HEK293T (cell line): Measurements from ENCODE around the gene AGBL1.

Experiments
- CTCF ChIA-PET: fragments of 350-600 bp; formaldehyde crosslinking; extraction: SDS; loops from one replicate; lab custom pipeline; 2021; ENCODE audit warnings: antibody characterized with exemption, inconsistent platforms; lab: Yijun Ruan, JAX
- POLR2A ChIA-PET: fragments of 350-600 bp; formaldehyde crosslinking; extraction: SDS; loops from one replicate; lab custom pipeline; 2020; ENCODE audit warnings: antibody characterized with exemption, inconsistent platforms; lab: Yijun Ruan, JAX
- DNase-seq: peaks from one replicate; pipeline ENCODE4 v3.0.0; 2012; ENCODE audit warnings: mixed read lengths; ENCODE audit errors: extremely low spot score
- ARNT ChIP-seq: fragments of 450-650 bp; IDR thresholded peaks from 2 replicates; pipeline ENCODE4 v1.6.1; 2017; ENCODE audit warnings: mild to moderate bottlenecking
- BHLHE40 ChIP-seq: fragments of 450-650 bp; IDR thresholded peaks from 2 replicates; pipeline ENCODE4 v1.6.1; 2016; ENCODE audit warnings: mild to moderate bottlenecking, moderate library complexity, borderline replicate concordance
- CTBP1 ChIP-seq: fragments of 450-650 bp; IDR thresholded peaks from 2 replicates; pipeline ENCODE4 v1.6.1; 2016; ENCODE audit warnings: borderline replicate concordance
- ELF4 ChIP-seq: fragments of 450-650 bp; IDR thresholded peaks from 2 replicates; pipeline ENCODE4 v1.6.1; 2017; ENCODE audit warnings: antibody characterized with exemption
- FOXA1 ChIP-seq: fragments of 450-650 bp; IDR thresholded peaks from 2 replicates; pipeline ENCODE4 v1.6.1; 2016; ENCODE audit warnings: mild to moderate bottlenecking
- FOXK2 ChIP-seq: fragments of 450-650 bp; IDR thresholded peaks from 2 replicates; pipeline ENCODE4 v1.6.1; 2016; ENCODE audit warnings: mild to moderate bottlenecking
- FOXM1 ChIP-seq: fragments of 450-650 bp; IDR thresholded peaks from 2 replicates; pipeline ENCODE4 v1.6.1; 2017; ENCODE audit warnings: mild to moderate bottlenecking, borderline replicate concordance
- HDGF ChIP-seq: fragments of 450-650 bp; IDR thresholded peaks from 2 replicates; pipeline ENCODE4 v1.6.1; 2017; ENCODE audit warnings: antibody characterized with exemption, borderline replicate concordance
- L3MBTL2 ChIP-seq: fragments of 450-650 bp; conservative IDR thresholded peaks from 2 replicates; pipeline ENCODE4 v1.6.1; 2016; ENCODE audit warnings: mild to moderate bottlenecking
- LEF1 ChIP-seq: fragments of 450-650 bp; IDR thresholded peaks from 2 replicates; pipeline ENCODE4 v1.6.1; 2017; ENCODE audit warnings: mild to moderate bottlenecking, borderline replicate concordance
- NFRKB ChIP-seq: fragments of 450-650 bp; IDR thresholded peaks from 2 replicates; pipeline ENCODE4 v1.6.1; 2016; ENCODE audit warnings: mild to moderate bottlenecking, moderate library complexity
- SP1 ChIP-seq: fragments of 450-650 bp; IDR thresholded peaks from 2 replicates; pipeline ENCODE4 v1.6.1; 2017
- SUZ12 ChIP-seq: fragments of 450-650 bp; IDR thresholded peaks from 2 replicates; pipeline ENCODE4 v1.6.1; 2016; ENCODE audit warnings: mild to moderate bottlenecking
- TARDBP ChIP-seq: fragments of 450-650 bp; IDR thresholded peaks from 2 replicates; pipeline ENCODE4 v1.6.1; 2016
- ZNF384 ChIP-seq: fragments of 450-650 bp; IDR thresholded peaks from 2 replicates; pipeline ENCODE4 v1.6.1; 2016
- TF ChIP-seq, protein P1 (sequence below): fragments of 450-650 bp; IDR thresholded peaks from 2 replicates; pipeline ENCODE4 v1.6.1; 2016

The AGBL1 gene

DNA sequence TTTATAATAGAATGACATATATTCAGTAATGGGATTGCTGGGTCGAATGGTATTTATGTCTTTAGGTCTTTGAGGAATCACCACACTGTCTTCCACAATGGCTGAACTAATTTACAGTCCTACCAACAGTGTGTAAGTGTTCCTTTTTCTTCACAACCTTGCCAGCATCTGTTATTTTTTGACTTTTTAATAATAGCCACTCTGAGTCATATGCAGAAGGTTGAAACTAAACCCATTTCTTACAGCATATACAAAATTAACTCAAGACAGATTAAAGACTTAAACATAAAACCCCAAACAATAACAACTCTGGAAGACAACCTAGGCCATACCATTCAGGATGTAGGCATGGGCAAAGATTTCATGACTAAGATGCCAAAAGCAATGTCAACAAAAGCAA, 671.4 kb downstream of the AGBL1 start:
- no peak for TF ChIP-seq ELF4
- no peak for TF ChIP-seq ZNF384
- TF ChIP-seq, protein P1, sequence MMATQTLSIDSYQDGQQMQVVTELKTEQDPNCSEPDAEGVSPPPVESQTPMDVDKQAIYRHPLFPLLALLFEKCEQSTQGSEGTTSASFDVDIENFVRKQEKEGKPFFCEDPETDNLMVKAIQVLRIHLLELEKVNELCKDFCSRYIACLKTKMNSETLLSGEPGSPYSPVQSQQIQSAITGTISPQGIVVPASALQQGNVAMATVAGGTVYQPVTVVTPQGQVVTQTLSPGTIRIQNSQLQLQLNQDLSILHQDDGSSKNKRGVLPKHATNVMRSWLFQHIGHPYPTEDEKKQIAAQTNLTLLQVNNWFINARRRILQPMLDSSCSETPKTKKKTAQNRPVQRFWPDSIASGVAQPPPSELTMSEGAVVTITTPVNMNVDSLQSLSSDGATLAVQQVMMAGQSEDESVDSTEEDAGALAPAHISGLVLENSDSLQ = no peak
- no peak for TF ChIP-seq FOXM1
- no peak for TF ChIP-seq NFRKB
- no peak for TF ChIP-seq HDGF
- TF ChIP-seq LEF1 = no peak
- TF ChIP-seq SP1 = no peak
- no peak for TF ChIP-seq FOXK2
- TF ChIP-seq TARDBP = no peak
- no peak for TF ChIP-seq FOXA1
- no peak for TF ChIP-seq BHLHE40
- no peak for TF ChIP-seq L3MBTL2
- TF ChIP-seq CTBP1 = no peak
- no peak for TF ChIP-seq SUZ12
- TF ChIP-seq ARNT = no peak
- ChIA-PET POLR2A (no interaction called here), CTCF (interaction anchor here (0.6 kb wide), 1 partner anchor 520 kb away, joined by 3 read pairs; no protein-coding TSS in a partner anchor)
- DNase-seq = no peak

DNA sequence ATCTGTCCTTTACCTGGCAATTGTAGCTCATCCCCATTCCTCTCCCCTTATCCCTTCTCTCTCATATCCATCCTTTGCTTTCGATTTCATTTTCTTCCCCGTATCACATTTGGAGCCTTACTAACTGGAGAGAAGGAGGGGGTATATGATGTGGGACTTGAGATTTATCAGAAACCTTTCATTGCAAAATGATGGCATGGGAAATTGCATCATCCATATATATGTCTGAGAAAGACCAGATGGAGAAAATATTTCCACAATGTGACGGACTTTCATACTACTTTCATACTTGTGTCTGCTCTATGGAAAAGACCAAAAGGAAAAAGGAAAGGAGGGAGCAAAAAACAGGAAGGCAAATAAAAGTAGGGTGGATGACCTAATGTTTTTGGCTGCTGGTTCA, 675.2 kb downstream of the AGBL1 start:
- no peak for DNase-seq
- ChIA-PET POLR2A (no interaction called here), CTCF (interaction anchor here (1.9 kb wide), 1 partner anchor 11 kb away, joined by 7 read pairs; no protein-coding TSS in a partner anchor)
- TF ChIP-seq NFRKB = no peak
- no peak for TF ChIP-seq ELF4
- TF ChIP-seq FOXA1 = no peak
- TF ChIP-seq LEF1 = no peak
- no peak for TF ChIP-seq FOXM1
- no peak for TF ChIP-seq FOXK2
- TF ChIP-seq HDGF = no peak
- no peak for TF ChIP-seq TARDBP
- TF ChIP-seq ZNF384 = no peak
- TF ChIP-seq SUZ12 = no peak
- TF ChIP-seq BHLHE40 = no peak
- no peak for TF ChIP-seq CTBP1
- TF ChIP-seq, protein P1 = no peak
- TF ChIP-seq L3MBTL2 = no peak
- TF ChIP-seq ARNT = no peak
- TF ChIP-seq SP1 = no peak

DNA sequence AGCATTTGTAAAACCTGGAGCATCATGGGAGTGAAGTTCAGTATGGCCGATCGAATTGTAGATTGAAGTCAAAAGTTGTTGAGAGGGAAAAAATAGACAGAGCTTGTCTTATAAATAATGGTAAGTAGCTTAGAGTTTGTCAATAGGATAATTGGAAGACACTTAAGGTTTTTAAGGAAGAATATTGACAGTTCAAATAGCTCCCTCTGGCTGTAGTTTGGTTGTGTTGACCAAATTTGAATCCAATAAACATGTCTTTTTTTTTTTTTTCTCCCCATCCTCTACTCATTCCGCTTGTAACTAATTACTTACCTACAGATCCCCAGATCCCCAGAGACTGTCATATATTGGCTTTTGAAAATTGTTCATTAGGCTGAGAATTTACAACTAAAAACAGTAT, 677.0 kb downstream of the AGBL1 start:
- TF ChIP-seq NFRKB = no peak
- no peak for TF ChIP-seq SUZ12
- TF ChIP-seq TARDBP = no peak
- TF ChIP-seq ZNF384 = no peak
- no peak for TF ChIP-seq FOXA1
- TF ChIP-seq ELF4 = no peak
- no peak for TF ChIP-seq LEF1
- no peak for TF ChIP-seq FOXK2
- no peak for TF ChIP-seq L3MBTL2
- no peak for TF ChIP-seq BHLHE40
- TF ChIP-seq CTBP1 = no peak
- TF ChIP-seq, protein P1 = no peak
- CTCF ChIA-PET = interaction anchor here (0.6 to 1.1 kb wide), 6 partner anchors 106 to 917 kb away, joined by 3 to 5 read pairs (median 4); no protein-coding TSS in a partner anchor
- POLR2A ChIA-PET = interaction anchor here (0.6 kb wide), 1 partner anchor 104 kb away, joined by 3 read pairs; no protein-coding TSS in a partner anchor
- no peak for DNase-seq

DNA sequence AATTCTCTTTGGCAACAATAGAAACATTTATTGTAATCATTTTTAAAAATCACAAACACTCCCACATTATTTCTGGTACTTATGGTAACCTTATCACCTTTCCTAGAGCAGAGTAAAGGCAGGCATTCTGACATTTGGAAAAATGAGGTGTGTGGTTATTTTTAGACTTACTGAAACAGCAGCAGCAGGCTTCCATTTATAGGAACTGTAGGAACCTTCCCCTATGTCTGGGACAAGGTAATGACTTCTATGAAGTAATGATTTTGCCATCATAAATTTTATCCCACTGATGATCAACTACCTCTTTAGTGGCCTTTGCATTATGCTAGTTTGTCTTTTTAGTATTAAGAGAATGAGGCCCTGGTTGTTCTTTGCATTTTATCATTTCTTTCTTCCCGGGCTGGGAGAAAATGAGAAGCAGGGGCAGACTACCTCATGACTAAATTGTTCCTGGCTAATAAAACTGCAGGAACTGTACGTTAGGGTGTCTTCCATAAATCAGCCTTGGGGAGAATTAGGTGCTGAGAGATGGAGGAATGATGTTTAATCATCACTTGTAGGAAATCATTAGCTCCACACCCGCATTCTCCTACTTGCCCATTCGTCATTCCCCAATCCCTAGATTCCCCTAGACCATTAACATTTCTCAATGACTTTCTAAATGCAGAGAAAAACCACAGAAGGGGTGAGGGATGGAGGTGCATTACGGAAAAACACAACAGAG, 680.3 kb downstream of the AGBL1 start:
- TF ChIP-seq SUZ12 (no peak), FOXK2 (no peak), SP1 (no peak), LEF1 (no peak), ARNT (no peak), L3MBTL2 (no peak), FOXA1 (no peak), TARDBP (no peak), ZNF384 (no peak), BHLHE40 (no peak), ELF4 (no peak), NFRKB (no peak)
- TF ChIP-seq, protein P1 = no peak
- POLR2A ChIA-PET = no interaction called here
- CTCF ChIA-PET = no interaction called here
- no peak for DNase-seq

DNA sequence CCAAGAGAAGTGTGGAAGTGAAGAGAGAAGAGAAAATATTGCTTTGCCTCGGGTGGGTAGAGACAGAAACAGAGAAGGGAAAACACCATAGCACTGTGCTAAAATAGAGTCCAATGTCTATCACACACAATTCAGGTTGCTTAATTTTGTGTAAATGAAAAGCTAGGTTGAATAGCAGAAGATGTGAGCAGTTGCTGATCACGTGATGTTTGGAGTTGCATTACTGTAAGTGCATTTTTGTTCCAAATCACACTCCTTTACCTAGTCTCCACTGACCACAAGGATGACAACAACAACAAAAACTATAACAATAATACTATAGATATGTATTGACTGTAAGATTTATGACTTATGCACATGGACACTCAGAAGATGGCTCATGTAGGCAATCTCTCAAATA, 683.2 kb downstream of the AGBL1 start:
- ChIA-PET POLR2A (no interaction called here), CTCF (interaction anchor here (1.0 kb wide), 1 partner anchor 531 kb away, joined by 3 read pairs; no protein-coding TSS in a partner anchor)
- no peak for TF ChIP-seq SP1
- no peak for TF ChIP-seq SUZ12
- TF ChIP-seq FOXA1 = no peak
- no peak for TF ChIP-seq FOXM1
- no peak for TF ChIP-seq HDGF
- TF ChIP-seq NFRKB = no peak
- TF ChIP-seq, protein P1 = no peak
- DNase-seq = no peak
